Measurements from ENCODE around the gene GGTLC1.

Gene GGTLC1

GRCh38 chr20:23955896-23956295 lies 32.7 kb downstream of the GGTLC1 start:
- DNase-seq (ENCODE audit: low read depth, low spot score), result no peak
- CTCF ChIA-PET, result no interaction called here
- H3K4me3 ChIP-seq (ENCODE audit: low read depth, low read length), result no peak overlapping the region
- TF ChIP-seq CTCF (IDR thresholded peaks at IDR 0.05; ENCODE audit: insufficient read depth, low read length, missing control alignments), result no peak
- POLR2A ChIA-PET, result no interaction called here

- no peak for DNase-seq (ENCODE audit: low read depth, low spot score)
- TF ChIP-seq CTCF (IDR thresholded peaks at IDR 0.05; ENCODE audit: insufficient read depth, low read length, missing control alignments), result no peak
- ChIA-PET CTCF (interaction anchor here (1.0 kb wide), 1 partner anchor 16 kb away, joined by 3 read pairs; no protein-coding TSS in a partner anchor), POLR2A (no interaction called here)
- H3K4me3 ChIP-seq (ENCODE audit: low read depth, low read length), result no peak overlapping the region
Measured at GRCh38 chr20:23954008-23954745, 34.4 kb downstream of the GGTLC1 start.

- no peak overlapping the region for H3K4me3 ChIP-seq (ENCODE audit: low read depth, low read length)
- no peak for DNase-seq (ENCODE audit: low read depth, low spot score)
- CTCF ChIA-PET, result no interaction called here
- POLR2A ChIA-PET, result no interaction called here
- no peak for TF ChIP-seq CTCF (IDR thresholded peaks at IDR 0.05; ENCODE audit: insufficient read depth, low read length, missing control alignments)
Measured at GRCh38 chr20:23946206-23946605, 42.4 kb downstream of the GGTLC1 start.

GRCh38 chr20:23943304-23943703 lies 45.3 kb downstream of the GGTLC1 start:
- no peak overlapping the region for H3K4me3 ChIP-seq (ENCODE audit: low read depth, low read length)
- ChIA-PET CTCF (no interaction called here), POLR2A (no interaction called here)
- no peak for TF ChIP-seq CTCF (IDR thresholded peaks at IDR 0.05; ENCODE audit: insufficient read depth, low read length, missing control alignments)
- DNase-seq (ENCODE audit: low read depth, low spot score), result no peak

GRCh38 chr20:23939641-23940040 lies 48.9 kb downstream of the GGTLC1 start:
- ChIA-PET CTCF (no interaction called here), POLR2A (no interaction called here)
- H3K4me3 ChIP-seq (ENCODE audit: low read depth, low read length), result no peak overlapping the region
- TF ChIP-seq CTCF (IDR thresholded peaks at IDR 0.05; ENCODE audit: insufficient read depth, low read length, missing control alignments), result no peak
- no peak for DNase-seq (ENCODE audit: low read depth, low spot score)

- no peak for TF ChIP-seq CTCF (IDR thresholded peaks at IDR 0.05; ENCODE audit: insufficient read depth, low read length, missing control alignments)
- ChIA-PET CTCF (interaction anchor here (1.3 to 2.1 kb wide), 2 partner anchors 15 to 46 kb away, joined by 3 to 5 read pairs; no protein-coding TSS in a partner anchor), POLR2A (no interaction called here)
Measured at GRCh38 chr20:23939063-23939462, 49.5 kb downstream of the GGTLC1 start.

More at GRCh38 chr20:23939063-23939462, 49.5 kb downstream of the GGTLC1 start:
- DNase-seq (ENCODE audit: low read depth, low spot score), result no peak
- no peak overlapping the region for H3K4me3 ChIP-seq (ENCODE audit: low read depth, low read length)
